HG03066 (cell line): ENCODE data around the gene PDPK1.
"Not testable (repeated sequence)": the region's sequence is repeated elsewhere in the genome, so short reads cannot be mapped to it uniquely, and the experiment has no call there.

ENCODE experiments used
- ATAC-seq: cut with Tn5 transposase; IDR thresholded peaks from one replicate; pipeline ENCODE4 v1.9.1; 2021; ENCODE audit warnings: low read depth; ENCODE audit not compliant: unreplicated experiment

The PDPK1 gene

DNA sequence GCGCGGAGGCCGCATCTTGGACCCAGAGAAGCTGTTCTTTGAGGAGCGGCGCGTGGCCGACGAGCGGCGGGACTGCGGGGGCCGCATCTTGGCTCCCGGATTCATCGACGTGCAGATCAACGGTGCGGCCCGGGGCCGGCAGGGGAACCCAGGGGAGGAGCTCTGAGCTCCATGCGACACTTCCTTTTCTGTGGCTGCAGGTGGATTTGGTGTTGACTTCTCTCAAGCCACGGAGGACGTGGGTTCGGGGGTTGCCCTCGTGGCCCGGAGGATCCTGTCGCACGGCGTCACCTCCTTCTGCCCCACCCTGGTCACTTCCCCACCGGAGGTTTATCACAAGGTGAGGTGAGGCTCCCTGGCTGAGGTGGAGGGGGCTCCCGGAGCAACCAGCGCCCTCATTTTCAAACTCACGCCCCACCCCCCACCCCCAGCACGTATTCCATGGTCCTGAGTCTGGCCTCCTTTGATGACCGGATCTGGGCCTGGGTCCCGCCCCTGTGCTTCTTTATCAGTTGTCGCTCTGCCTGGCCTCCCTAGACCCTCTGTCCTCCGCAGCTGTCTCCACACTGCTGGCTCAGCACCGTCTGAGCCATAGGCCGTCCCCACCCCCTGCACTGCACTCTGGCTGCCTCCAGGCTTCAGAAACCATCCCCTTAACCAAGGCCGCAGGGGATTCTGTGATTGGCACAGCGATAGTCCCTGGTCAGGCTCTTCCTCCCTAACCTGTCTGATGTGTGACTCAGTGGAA is 16.9 kb upstream of the PDPK1 start:
- no peak for ATAC-seq

GRCh38 chr16:2523801-2524231 is 14.0 kb upstream of the PDPK1 start:
- ATAC-seq: no peak

GRCh38 chr16:2524339-2524938 is 13.4 kb upstream of the PDPK1 start:
- no peak for ATAC-seq

DNA sequence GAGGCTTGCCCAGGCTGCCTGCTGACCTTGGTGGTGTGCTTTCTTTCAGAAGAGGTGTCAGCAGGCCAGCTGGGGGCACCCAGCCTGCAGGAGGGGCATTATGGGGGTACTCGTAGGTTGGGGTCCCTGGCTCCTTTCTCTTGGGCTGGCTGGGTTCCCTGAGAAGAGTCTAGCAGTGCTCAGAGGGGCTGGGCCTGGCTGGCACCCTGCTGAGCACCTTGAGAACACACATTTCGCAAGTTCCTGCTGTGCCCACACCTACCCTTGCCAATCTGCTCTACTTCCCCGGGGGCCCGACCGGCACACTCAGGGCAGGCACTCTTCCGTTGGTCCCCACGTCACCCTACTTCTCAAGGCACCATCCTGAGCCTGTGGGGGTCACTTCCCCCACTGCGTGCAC is 11.7 kb upstream of the PDPK1 start:
- ATAC-seq: no peak

GRCh38 chr16:2527071-2527783 is 10.6 kb upstream of the PDPK1 start:
- no peak for ATAC-seq

GRCh38 chr16:2527784-2528100 is 10.1 kb upstream of the PDPK1 start:
- no peak for ATAC-seq

DNA sequence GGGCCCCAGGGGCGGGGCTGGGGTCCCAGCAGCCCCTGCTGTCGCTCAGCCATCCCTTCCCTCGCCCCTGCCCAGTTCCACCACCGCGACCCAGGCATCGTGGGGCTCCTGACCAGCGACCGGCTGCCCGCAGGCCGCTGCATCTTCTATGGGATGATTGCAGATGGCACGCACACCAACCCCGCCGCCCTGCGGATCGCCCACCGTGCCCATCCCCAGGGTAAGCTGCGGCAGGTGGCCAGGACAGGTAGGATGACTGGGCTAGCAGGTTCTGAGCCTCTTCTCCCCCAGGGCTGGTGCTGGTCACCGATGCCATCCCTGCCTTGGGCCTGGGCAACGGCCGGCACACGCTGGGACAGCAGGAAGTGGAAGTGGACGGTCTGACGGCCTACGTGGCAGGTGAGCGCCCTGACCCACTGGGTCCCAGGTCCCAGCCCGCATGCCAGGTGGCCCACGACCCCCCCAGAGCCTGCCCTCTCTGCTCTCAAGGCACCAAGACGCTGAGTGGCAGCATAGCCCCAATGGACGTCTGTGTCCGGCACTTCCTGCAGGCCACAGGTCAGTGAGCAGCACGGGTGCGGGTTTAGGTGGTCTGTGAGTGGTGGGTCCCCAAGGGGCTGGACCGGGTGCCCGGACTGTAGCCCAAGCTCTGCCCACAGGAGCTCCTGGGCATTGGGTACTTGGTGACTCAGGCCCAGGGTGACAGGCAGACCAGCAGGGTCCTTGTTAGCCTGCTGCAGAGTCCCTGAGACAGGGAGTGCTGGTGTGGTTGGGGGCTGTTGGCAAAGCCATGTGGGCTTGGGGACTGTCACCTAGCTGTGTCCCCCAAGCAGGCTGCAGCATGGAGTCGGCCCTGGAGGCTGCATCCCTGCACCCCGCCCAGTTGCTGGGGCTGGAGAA is 9.4 kb upstream of the PDPK1 start:
- ATAC-seq: no peak

GRCh38 chr16:2529061-2529931 is 8.5 kb upstream of the PDPK1 start:
- ATAC-seq: no peak

DNA sequence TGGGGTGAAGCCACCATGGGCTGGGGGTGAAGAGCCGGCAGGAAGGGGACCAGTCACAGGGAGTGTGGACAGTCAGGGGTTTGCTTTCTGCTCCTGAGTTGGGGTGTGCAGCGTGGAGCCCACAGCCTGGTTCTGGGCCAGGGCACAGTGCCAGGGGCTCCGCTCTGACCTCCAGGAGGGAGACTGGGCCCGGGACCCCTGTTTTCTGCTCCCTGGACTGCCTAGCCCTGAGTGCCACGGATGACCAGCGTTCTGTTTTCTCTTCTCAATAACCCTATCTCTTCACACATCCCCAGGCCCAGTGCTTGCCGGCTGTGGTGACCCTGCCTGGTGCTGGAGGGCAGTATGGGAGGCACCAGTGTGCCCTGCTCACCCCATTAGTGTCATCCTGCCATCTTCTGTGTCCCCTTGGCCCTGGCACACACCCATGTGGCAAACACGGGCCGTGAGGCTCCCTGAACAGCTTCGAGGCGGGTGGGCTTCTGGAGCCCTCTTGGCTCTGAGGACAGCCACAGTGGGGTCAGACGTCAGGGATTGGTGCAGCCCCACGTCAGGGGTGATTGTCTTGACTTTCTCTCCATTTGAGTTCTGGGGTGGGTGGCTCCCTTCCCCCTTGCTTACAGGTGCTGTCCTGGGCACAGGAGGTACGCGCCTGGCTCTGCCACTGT is 7.7 kb upstream of the PDPK1 start:
- no peak for ATAC-seq

DNA sequence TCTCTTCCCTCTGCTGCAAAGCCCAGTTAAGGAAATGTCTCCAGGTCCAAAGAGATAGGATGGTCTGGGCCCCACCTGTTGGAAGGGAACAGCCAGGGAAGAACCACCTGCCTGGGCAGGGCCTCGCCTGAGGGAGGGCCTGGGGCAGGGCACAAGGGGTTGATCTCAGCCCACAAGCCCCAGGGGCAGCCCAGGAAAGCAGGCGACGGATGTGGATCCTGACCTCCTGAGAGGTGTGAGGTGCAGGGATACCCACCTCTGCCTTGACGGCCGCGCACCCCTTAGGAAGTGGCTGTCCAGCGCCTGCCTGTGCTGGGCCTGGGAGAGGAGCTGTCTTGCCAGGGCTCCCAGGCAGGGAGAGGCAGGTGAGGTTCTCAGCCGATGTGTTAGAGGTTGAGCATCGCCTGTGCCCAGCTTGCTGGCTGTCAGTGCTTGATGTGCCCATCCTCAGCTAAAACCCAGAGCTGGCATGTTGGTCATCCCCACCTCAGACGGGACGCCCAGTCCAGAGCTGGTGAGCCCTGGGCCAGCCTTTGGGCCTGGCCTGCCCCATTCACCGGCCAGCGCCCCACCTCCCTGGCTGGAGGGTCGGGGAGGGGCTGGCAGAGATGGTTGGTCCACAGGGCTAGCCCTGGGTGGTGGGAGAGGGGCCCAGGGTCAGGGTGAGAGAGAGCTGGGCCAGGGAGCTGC is 7.0 kb upstream of the PDPK1 start:
- no peak for ATAC-seq

- no peak for ATAC-seq
Observed at GRCh38 chr16:2531371-2531695, 6.5 kb upstream of the PDPK1 start, which contains the start of gene CEMP1. CEMP1 (minus strand) TSS chr16:2531408; CDS start chr16:2531073, 335 bp downstream.

DNA sequence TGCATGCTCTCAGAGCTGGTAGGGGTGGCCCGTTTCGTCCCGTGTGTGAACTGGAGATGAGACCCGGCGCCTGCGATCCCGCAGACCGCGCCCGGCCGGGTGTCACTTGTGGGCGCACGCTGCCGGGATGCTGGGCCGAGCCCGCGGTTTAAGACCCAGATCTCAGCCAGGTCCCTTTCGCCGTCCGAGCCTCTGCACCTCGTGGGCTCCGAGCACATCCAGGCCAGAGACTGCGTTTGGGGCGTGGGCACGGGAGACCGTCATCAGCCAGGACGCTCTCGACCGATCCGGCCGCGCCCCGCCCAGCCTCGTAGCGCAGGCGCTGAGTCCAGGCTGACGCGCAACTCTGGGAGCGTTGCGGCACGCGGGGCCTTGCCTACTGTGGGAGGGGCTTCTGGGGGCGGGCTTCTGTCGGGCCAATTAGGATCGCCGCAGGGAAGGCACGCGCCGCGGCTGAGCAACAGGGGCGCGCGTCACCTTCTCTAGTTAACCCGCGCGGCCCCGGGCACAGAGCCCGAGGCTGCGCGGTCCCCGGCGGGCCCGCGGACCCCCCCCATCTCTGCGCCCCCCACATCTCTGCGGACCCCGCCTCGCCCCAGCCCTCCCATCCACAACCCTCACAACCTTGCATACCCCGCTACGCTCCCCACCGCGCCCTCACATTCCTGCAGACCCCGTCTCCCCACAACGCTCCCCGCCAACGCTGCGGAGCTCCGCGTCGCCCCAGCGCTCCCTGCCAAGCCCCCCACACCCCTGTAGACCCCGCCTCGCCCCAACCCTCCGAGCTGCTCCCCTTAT is 5.9 kb upstream of the PDPK1 start:
- peak; percentile 87 for ATAC-seq

- ATAC-seq: no peak
Observed at GRCh38 chr16:2532494-2533141, 5.2 kb upstream of the PDPK1 start.

DNA sequence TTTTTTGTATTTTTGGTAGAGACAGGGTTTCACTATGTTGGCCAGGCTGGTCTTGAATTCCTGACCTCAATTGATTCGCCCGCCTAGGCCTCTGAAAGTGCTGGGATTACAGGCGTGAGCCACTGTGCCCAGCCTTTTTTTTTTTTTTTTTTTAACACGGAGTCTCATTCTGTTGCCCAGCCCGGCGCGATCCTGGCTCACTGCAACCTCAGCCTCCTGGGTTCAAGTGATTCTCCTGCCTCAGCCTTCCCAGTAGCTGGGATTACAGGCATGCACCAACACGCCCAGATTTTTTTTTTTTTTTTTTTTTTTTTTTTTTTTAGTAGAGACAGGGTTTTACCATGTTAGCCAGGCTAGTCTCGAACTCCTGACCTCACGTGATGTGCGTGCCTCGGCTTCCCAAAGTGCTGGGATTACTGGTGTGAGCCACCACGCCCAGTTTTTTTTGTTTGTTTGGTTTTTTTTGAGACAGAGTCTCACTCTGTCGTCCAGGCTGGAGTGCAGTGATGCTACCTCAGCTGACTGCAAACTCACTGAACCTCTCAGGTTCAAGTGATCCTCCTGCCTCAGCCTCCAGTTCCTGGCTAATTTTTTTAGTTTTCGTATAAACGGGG is 4.6 kb upstream of the PDPK1 start:
- not testable (repeated sequence) for ATAC-seq

GRCh38 chr16:2533912-2534311 is 3.9 kb upstream of the PDPK1 start:
- no peak for ATAC-seq

DNA sequence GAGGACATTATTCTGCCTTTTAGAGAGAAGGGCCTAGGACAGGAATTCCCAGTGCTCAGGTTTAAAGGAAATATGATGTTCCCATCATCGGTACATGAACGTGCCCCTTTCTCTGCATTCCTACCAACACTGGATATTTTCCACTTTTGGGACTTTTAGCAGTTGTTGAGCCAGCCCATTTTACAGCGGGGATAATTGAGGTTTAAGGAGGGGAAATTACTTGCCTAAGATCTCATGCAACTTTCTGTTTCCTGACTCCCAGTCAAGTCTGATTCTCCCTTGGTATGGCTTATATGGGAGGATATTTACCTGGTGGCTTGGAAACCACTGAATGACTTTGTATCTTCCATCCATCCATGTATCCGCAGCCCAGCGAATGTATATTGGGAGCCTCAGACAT is 3.5 kb upstream of the PDPK1 start:
- ATAC-seq: not testable (repeated sequence)

DNA sequence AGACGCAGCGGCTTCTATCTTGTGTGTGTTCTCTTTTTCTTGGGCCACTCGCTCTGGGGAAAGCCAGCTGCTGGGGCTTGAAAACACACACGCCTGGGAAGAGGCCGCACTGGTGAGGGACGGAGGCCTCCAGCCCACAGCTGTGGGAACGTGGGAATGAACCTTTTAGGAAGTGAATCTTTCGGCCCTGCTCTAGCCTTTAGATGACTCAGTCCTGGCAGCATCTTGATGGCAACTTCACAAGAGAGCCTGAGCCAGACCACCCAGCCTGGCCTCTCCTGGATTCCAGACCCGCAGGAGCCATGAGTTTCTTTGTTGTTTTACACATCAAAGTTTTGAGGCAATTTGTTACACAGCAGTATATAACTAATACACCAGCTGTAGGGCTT is 2.2 kb upstream of the PDPK1 start:
- no peak for ATAC-seq
